ENCODE data around the gene DNMT3B.
A peak's percentile ranks its signal among the peaks of the same experiment; 100 is the strongest.

The DNMT3B gene

GRCh38 chr20:32767418-32768198 lies 5.4 kb downstream of the DNMT3B start:
- no peak for DNase-seq
- H2AFZ ChIP-seq (ENCODE audit: low read depth, low read length), result no peak overlapping the region
- ATAC-seq (ENCODE audit: insufficient read depth, low read depth), result no peak
- H3K9ac ChIP-seq (ENCODE audit: low read depth, low read length), result no peak overlapping the region
- H3K27me3 ChIP-seq (ENCODE audit: insufficient read depth, low read length, poor library complexity), result no peaks in the 10 kb centered on the region
- H3K36me3 ChIP-seq (ENCODE audit: insufficient read depth, low read length), result no peaks in the 10 kb centered on the region
- H4K20me1 ChIP-seq (ENCODE audit: insufficient read depth, low read length), result peaks cover 3% of the 10 kb centered on the region; the same call in 1 of the 2 replicates
- H3K4me3 ChIP-seq (ENCODE audit: low read depth in 1 of 2, low read length in 2 of 2), result no peak overlapping the region
- peaks cover 50% of the 10 kb centered on the region for H3K4me1 ChIP-seq (ENCODE audit: insufficient read depth, low read length)
- TF ChIP-seq EZH2 (IDR thresholded peaks at IDR 0.05; ENCODE audit: borderline replicate concordance, low read depth, low read length, severe bottlenecking) (no peak), CTCF (IDR thresholded peaks at IDR 0.05; ENCODE audit: borderline replicate concordance, extremely low read depth, low read length, poor library complexity, severe bottlenecking) (no peak)
- peaks cover 10% of the 10 kb centered on the region for H3K79me2 ChIP-seq (ENCODE audit: insufficient read depth, low read length)
- H3K9me3 ChIP-seq (ENCODE audit: insufficient read depth, low read length, severe bottlenecking), result no peaks in the 10 kb centered on the region
- H3K4me2 ChIP-seq (ENCODE audit: insufficient read depth, low read length), result no peak overlapping the region
- no peak overlapping the region for H3K27ac ChIP-seq (ENCODE audit: low read length)

DNA sequence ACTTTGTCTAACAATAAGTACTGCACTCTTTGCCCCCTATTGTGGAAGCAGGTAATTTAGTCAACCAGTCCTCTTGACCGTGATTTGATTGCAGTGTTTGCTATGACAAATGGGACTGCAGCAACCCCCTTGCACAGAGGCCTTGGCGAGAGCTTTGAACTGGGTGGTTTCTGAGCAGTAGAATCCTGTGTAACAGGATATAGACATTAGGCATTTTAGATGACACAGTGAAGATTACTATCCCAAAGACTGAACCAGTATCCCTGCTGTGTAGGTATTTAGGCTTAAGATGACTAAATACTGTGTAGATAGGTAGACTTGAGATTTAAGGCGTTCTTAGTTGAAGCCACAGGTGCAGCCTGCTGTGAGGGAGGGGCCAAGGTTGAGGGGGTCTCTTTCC lies 9.9 kb downstream of the DNMT3B start:
- no peak overlapping the region for H2AFZ ChIP-seq (ENCODE audit: low read depth, low read length)
- no peak overlapping the region for H3K4me2 ChIP-seq (ENCODE audit: insufficient read depth, low read length)
- DNase-seq (no peak), ATAC-seq (ENCODE audit: insufficient read depth, low read depth) (no peak)
- no peak for TF ChIP-seq EZH2 (IDR thresholded peaks at IDR 0.05; ENCODE audit: borderline replicate concordance, low read depth, low read length, severe bottlenecking)
- TF ChIP-seq CTCF (IDR thresholded peaks at IDR 0.05; ENCODE audit: borderline replicate concordance, extremely low read depth, low read length, poor library complexity, severe bottlenecking), result no peak
- H3K4me1 ChIP-seq (ENCODE audit: insufficient read depth, low read length), result peaks cover 48% of the 10 kb centered on the region
- peak overlapping the region; percentile 32 for H3K27ac ChIP-seq (ENCODE audit: low read length)
- H4K20me1 ChIP-seq (ENCODE audit: insufficient read depth, low read length), result no peaks in the 10 kb centered on the region
- H3K9me3 ChIP-seq (ENCODE audit: insufficient read depth, low read length, severe bottlenecking), result no peaks in the 10 kb centered on the region
- no peaks in the 10 kb centered on the region for H3K27me3 ChIP-seq (ENCODE audit: insufficient read depth, low read length, poor library complexity)
- no peaks in the 10 kb centered on the region; the same call in 1 of the 2 replicates for H3K36me3 ChIP-seq (ENCODE audit: insufficient read depth, low read length)
- peaks cover 32% of the 10 kb centered on the region for H3K79me2 ChIP-seq (ENCODE audit: insufficient read depth, low read length)
- no peak overlapping the region for H3K4me3 ChIP-seq (ENCODE audit: low read depth in 1 of 2, low read length in 2 of 2)
- H3K9ac ChIP-seq (ENCODE audit: low read depth, low read length), result no peak overlapping the region

DNA sequence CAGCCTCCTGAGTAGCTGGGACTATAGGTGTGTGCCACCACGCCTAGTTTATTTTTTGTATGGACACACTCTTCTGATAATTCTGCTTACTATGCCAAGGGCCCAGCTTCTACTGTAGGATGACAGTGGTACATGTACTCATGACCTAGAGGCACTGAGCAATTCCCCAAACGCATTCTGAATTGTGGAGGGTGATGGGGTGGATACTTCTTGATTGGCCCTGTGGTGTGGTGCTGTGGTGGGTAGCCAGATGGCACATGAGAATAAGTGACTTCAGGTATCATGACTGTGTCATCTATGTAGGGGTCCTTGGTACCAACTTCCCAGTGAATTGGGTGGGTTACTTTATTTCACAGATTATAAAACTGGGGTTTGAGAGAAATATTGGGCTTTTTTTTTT lies 11.0 kb downstream of the DNMT3B start:
- Histone ChIP-seq H3K9me3 (ENCODE audit: insufficient read depth, low read length, severe bottlenecking) (no peaks in the 10 kb centered on the region), H3K27ac (ENCODE audit: low read length) (peak overlapping the region; percentile 2; the same call in 1 of the 2 replicates), H2AFZ (ENCODE audit: low read depth, low read length) (no peak overlapping the region), H3K36me3 (ENCODE audit: insufficient read depth, low read length) (no peaks in the 10 kb centered on the region; the same call in 1 of the 2 replicates), H4K20me1 (ENCODE audit: insufficient read depth, low read length) (no peaks in the 10 kb centered on the region), H3K79me2 (ENCODE audit: insufficient read depth, low read length) (peaks cover 35% of the 10 kb centered on the region), H3K9ac (ENCODE audit: low read depth, low read length) (no peak overlapping the region), H3K4me2 (ENCODE audit: insufficient read depth, low read length) (no peak overlapping the region), H3K4me3 (ENCODE audit: low read depth in 1 of 2, low read length in 2 of 2) (no peak overlapping the region), H3K27me3 (ENCODE audit: insufficient read depth, low read length, poor library complexity) (no peaks in the 10 kb centered on the region), H3K4me1 (ENCODE audit: insufficient read depth, low read length) (peaks cover 59% of the 10 kb centered on the region)
- no peak for TF ChIP-seq EZH2 (IDR thresholded peaks at IDR 0.05; ENCODE audit: borderline replicate concordance, low read depth, low read length, severe bottlenecking)
- TF ChIP-seq CTCF (IDR thresholded peaks at IDR 0.05; ENCODE audit: borderline replicate concordance, extremely low read depth, low read length, poor library complexity, severe bottlenecking), result no peak
- DNase-seq (no peak), ATAC-seq (ENCODE audit: insufficient read depth, low read depth) (no peak)

All from DND-41 (cell line).